HG02840 (cell line): ENCODE results near the gene LASP1.
"Not testable (repeated sequence)": the region's sequence is repeated elsewhere in the genome, so short reads cannot be mapped to it uniquely, and the experiment has no call there.

Experiments used
- ATAC-seq: cut with Tn5 transposase; IDR thresholded peaks from one replicate; pipeline ENCODE4 v1.9.1; 2021; ENCODE audit warnings: mild to moderate bottlenecking, moderate library complexity, moderate number of reproducible peaks; ENCODE audit not compliant: unreplicated experiment, low FRiP score

The LASP1 gene

DNA sequence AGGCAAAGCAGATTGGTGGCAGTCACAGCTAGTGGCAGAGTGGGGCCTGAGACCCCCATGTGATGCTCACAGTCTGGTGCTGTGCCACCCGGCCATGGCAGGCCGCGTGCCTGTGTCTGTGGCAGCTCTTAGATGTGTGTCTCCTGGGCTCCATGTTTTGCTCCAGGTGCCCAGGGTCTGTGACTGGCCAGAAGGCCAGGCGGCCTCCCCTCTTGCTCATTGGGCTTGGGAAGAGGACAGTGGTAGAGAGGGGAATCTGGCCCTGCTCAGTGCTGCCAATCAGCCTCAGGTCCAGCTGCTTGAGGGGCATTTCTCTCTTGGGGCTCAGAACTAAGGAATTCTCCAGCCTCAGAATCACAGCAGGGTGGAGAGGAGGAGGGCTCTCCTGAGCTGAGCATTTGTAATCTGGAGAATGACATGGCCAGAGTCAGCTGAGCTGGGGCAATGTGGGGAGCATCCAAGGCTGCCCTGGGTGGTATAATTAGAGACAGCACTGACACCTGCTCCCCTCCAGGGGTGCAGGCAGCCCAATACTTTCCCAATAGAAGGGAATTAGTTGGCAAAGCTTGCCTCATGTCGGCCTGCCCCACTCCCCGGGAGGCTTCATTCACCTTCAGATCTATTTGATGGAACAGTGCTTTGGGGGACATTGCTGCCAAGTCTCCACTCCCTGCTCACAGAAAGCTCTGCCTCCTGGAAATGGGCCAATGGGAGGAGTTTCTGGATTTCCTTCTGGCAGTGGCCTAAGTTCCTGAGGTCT is 52.9 kb downstream of the LASP1 start:
- no peak for ATAC-seq

DNA sequence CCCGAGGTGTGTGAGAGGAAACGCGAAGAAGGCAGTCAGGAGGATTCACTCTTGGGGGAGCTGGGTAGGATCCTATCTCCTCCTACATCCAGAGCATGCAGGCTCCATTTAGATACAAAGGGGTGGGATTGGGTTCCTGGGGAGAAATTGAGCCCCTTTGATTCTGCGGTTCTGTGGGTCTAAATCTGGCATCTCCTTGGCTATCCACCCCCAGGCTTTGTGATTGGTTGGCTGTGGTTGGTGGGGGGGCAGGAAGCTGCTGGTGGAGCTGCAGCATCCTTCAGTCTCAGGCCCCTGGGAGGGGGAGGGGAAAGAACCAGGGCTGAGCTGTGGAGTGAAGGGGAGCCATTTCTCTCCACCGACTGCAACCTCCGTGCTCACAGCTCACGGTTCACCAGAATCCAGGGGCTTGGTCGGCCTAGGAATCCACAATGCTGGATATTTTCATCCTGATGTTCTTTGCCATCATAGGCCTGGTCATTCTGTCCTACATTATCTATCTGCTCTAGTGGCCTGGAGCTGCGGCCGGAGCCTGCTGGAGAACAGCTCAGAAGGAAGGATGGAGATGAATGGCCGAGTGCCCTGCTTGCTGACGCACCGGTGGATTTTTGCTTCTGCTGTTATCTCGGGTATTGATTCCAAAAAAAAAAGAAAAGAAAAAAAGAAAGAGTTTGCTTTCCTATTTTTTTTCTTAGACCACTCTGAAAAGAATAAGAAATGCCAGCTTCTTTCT is 55.6 kb downstream of the LASP1 start, which contains the start of gene LASP1NB:
Gene LASP1NB (plus strand): TSS at position 352 of the 733 bp plus-strand sequence.
- ATAC-seq, result no peak

DNA sequence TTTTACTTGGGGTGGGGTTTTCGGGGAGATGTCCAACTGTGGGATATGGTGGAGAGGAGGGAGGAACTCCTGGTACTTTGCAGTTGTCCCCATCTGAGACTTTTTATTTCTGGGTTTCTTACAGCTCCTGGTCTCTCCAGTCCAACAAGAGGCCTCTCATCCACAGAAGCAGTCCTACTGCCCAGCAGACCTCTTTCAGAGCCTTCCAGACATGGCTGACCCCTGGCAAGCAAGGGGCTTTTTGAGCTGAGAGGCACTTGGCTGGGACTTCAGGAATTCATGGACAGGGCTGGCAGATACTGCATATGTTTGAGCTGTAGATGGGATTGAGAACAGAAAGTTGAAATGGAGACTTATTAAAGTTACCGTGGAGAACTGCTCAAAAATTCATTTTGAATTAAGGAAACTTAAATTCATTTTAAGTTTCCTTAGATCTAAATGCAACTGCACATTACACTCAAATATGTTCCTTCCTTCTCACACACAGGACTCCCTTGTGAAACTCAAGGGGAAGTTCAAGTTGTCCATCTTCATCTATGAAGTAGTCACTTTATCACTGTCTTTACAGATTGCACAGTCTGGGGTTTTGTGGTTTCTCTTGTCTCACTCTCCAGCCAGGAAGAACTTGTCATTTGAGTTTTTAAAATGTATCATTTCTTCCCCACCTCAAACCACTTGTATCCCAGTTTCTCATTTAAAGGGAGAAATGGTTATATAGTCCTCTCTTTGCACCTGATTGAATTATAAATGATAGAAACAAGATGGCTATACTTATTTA is 56.6 kb downstream of the LASP1 start:
- ATAC-seq, result no peak

DNA sequence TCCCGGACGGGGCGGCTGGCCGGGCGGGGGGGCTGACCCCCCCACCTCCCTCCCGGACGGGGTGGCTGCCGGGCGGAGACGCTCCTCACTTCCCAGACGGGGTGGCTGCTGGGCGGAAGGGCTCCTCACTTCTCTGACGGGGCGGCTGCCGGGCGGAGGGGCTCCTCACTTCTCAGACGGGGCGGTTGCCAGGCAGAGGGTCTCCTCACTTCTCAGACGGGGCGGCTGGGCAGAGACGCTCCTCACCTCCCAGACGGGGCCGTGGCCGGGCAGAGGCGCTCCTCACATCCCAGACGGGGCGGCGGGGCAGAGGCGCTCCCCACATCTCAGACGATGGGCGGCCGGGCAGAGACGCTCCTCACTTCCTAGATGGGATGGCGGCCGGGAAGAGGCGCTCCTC is 60.9 kb downstream of the LASP1 start:
- ATAC-seq, result not testable (repeated sequence)

DNA sequence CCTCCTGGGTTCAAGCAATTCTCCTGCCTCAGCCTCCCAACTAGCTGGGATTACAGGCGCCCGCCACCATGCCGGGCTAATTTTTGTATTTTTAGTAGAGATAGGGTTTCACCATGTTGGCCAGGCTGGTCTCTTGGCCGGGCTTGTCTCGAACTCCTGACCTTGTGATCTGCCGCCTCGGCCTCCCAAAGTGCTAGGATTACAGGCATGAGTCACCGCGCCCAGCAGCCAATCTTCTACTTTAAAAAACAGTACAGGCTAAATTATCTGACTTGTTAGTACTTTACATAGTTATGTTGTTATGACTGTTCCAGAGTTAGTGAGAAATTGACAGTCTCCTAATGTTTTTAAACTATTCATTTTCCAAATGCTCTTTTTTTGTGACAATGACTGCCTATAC is 64.1 kb downstream of the LASP1 start:
- ATAC-seq, result not testable (repeated sequence)

DNA sequence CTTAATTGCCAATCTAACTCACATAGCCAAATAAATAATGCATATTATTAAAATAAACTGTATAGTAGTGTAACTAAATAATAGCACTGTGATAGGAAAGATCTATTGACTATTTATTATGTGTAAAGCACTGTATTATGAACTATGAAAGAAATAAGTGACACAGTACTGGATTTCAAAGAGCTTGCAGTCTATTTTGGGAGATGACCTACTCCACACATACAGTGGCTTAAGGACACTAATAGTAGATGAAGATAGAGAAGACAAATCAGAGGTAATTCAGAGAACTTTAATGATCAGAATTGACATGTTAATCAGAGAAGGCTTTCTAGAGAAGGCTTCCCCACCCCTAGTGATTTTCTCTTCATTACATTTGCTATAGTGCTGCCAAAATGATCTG is 70.1 kb downstream of the LASP1 start:
- no peak for ATAC-seq

DNA sequence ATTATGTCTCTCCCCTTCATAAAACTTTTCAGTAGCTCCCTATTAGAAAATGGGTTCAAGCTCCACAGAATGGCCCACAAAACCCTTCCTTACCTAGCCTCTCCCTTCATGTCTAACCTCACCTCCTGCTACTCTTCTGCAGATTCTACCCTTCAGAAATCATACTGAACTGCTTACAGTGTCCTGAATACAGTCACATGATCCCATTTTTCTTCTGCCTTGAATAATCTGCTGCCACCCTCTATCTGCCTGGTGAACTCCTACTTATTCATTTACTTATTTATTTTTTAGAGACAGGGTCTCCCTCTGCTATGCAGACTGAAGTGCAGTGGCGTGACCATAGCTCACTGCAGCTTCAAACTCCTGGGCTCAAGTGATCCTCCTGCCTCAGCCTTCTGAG is 70.5 kb downstream of the LASP1 start:
- no peak for ATAC-seq

DNA sequence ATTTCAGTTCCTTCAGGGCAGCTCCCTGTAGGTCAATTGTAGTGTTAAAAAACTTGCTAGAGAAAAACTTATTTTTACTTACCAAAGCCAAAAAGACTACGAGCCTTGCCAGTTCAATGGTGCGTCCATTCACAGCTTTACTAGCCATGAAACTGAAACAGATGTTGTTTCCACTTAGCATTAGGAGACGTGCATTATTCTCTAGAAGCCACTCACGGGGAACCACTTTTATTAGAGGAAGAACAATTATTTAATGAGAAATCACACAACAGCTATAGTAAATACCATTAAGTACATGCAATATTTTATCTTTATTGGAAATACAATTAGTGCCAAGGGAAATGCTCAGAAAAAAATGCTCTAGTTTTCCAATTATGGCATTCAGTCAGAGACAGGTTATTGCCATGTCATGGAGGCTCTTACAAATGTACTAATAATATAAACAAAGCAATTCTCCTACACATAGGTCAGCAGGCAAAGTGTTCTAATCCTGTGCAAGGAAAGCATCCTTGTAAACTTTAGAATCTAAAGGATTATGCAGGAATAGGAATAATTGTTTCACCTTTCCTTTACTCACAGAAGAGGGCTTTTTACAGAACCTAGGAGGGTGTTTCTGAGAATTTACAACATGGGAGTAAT is 73.0 kb downstream of the LASP1 start:
- no peak for ATAC-seq

DNA sequence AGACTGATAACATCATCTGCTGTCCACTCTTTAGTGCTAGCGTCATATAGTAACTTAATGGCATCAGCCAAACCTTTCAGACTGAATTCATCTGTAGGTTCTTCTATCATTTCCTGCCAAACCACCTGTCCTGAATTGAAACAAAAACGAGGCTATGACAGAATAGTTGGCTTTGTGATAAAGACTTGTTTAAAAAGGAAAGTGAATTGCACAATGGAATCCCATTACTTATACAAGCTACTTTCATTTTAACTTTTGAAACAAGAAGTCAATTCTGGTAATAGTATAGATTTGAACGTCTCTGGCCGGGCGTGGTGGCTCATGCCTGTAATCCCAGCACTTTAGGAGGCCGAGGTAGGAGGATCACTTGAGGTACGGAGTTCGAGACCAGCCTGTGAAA is 73.7 kb downstream of the LASP1 start:
- ATAC-seq, result no peak

GRCh38 chr17:38947189-38947588 is 77.3 kb downstream of the LASP1 start:
- no peak for ATAC-seq

GRCh38 chr17:38953800-38954199 is 83.9 kb downstream of the LASP1 start:
- not testable (repeated sequence) for ATAC-seq

GRCh38 chr17:38958326-38958725 is 88.5 kb downstream of the LASP1 start:
- ATAC-seq, result no peak

DNA sequence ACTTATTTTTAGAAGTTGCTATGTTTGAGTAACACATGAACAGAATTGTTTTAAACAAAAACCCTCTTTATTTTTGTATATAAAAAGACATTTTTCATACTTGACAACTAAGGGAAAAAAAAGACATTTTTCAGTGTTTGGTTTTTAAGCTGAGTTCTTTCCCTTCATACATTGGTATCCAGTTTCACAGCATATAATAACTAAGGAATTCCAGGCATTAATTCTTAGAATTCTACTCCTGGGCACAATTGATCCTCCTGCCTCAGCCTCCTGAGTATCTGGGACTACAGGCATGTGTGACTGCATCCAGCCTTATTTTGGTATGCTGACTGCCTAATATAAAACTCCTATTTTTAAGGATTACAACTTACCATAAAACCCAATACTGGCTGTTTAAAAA is 88.9 kb downstream of the LASP1 start:
- ATAC-seq, result no peak

DNA sequence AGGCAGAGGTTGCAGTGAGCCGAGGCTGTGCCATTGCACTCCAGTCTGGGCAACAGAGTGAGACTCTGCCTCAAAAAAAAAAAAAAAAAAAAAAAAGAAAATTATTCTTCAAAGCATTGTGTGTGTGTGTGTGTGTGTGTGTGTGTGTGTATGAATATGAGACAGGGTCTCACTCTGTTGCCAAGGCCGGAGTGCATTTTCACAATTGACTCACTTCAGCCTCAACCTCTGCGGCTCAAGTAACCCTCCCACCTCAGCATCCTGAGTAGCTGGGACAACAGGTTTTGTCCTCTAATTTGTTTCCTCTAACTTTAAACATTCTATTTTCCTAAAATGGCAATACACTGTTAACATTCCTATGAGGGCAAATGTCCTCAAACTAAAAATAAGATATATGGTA is 89.7 kb downstream of the LASP1 start:
- ATAC-seq, result no peak

DNA sequence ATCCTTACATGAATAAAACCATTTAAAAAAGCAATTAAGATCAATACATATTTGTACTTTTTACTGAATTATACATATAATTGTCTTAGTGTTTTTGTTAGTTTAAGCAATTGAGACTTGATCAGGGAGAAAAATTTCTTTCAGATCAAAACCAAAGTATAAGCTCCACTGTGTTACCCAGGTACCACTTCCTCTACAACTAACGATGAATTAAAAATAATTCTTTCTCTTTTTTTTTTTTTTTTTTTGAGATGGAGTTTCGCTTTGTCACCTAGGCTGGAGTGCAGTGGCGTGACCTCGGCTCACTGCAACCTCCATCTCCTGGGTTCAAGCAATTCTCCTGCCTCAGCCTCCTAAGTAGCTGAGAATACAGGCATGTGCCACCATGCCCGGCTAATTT is 90.5 kb downstream of the LASP1 start:
- ATAC-seq, result no peak

DNA sequence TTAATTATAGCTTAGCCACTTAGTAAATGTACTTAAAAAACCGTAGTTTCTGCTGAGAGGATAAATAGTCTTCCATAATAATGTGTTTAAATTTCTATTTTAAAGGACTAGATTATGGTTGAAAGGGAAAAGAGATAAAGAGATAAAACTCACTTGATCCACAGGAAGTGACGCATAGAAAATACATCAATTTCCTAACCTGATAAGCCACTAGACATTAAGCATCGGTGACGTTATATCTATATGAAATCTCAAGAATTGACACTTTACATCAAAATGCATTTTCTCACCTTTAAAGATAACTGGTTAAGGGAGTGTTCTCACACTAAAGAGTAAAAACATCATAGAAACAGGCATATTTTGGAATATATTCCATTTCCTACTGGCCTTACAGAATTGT is 91.6 kb downstream of the LASP1 start:
- ATAC-seq, result no peak

DNA sequence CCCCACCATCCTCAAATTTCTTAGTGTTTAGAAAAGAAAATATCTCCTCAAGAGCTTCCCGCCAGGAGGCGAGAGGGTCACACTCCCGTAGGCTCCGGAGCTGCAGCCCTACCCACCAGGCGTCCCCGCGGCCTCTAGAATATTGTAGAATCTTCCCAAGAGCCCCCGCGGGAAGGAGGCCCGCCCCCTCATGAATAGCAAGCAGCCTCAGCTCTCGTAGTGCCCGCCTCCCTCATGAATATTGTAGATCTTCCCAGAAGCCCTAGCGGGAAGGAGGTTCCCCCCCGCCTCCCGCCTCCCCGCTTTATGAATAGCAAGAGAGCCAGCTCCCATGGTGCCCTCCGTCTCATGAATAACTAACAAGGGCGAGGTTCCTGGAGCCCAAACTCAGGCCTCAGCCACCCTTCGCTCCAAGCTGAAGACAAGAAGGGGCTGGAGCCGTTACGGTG is 97.5 kb downstream of the LASP1 start, which contains the start of gene FBXO47:
Gene FBXO47 (minus strand): TSS at position 114 of the 449 bp plus-strand sequence. CDS start 4,378 bp downstream, outside the sequence.
- ATAC-seq, result no peak

DNA sequence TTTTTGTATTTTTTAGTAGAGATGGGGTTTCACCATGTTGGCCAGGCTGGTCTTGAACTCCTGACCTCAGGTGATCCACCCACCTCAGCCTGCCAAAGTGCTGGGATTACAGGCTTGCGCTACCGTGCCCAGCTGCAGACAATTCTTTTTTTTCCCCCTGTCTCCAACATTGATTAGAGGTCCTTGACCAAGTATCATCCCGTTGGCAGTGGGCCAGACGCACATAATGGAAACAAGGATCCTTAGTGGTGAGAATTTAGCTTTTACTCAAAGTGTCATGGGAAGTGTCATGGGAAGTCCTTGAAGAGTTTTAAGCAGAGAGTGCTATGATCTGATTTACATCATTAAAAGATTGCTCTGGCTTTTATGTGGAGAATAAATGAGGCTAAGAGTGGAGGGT is 99.4 kb downstream of the LASP1 start:
- ATAC-seq, result no peak

DNA sequence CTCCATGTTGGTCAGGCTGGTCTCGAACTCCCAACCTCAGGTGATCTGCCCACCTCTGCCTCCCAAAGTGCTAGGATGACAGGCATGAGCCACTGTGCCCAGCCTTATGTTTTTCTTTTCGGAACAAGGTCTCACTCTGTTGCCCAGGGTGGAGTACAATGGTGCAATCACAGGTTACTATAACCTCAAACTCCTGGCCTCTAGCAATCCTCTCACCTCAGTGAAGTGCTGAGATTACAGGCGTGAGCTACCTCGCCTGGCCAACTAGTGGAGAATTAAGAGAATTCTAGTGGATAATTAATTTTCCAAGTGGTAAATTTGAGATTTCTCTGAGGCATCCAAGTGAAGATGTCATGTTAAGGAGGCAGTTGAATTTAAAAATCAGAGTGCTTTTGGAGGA is 100.3 kb downstream of the LASP1 start:
- ATAC-seq, result no peak

- ATAC-seq, result no peak
Observed at GRCh38 chr17:38970804-38971203, 100.9 kb downstream of the LASP1 start.
